ENCODE results near the gene TRABD2B.

DNA sequence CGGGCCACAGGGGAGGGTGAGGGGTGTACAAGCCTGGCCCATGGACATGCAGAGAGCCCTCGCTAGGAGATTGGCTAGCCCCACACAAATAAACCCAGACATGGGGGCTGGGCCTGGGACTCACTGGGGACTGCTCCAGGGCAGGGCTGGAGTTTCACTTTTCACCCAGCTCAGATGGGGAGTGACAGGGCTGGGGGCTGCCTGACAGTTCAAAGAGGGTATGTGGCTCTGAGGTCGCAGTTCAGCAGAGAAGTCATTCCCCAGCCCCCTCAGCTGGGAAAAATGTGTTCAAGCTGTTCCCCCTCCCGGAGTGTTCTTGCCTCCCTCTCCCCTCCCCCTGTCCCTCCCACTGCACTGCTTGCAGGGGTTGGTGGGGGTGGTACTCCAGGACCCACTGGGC, 277.1 kb downstream of the TRABD2B start:
- no peak for TF ChIP-seq TAF1 (IDR thresholded peaks at IDR 0.05; ENCODE audit: borderline replicate concordance, insufficient read depth, low read length)
- no peak for TF ChIP-seq POLR2AphosphoS5 (IDR thresholded peaks at IDR 0.05; ENCODE audit: low read depth, low read length)
- TF ChIP-seq, protein P1, sequence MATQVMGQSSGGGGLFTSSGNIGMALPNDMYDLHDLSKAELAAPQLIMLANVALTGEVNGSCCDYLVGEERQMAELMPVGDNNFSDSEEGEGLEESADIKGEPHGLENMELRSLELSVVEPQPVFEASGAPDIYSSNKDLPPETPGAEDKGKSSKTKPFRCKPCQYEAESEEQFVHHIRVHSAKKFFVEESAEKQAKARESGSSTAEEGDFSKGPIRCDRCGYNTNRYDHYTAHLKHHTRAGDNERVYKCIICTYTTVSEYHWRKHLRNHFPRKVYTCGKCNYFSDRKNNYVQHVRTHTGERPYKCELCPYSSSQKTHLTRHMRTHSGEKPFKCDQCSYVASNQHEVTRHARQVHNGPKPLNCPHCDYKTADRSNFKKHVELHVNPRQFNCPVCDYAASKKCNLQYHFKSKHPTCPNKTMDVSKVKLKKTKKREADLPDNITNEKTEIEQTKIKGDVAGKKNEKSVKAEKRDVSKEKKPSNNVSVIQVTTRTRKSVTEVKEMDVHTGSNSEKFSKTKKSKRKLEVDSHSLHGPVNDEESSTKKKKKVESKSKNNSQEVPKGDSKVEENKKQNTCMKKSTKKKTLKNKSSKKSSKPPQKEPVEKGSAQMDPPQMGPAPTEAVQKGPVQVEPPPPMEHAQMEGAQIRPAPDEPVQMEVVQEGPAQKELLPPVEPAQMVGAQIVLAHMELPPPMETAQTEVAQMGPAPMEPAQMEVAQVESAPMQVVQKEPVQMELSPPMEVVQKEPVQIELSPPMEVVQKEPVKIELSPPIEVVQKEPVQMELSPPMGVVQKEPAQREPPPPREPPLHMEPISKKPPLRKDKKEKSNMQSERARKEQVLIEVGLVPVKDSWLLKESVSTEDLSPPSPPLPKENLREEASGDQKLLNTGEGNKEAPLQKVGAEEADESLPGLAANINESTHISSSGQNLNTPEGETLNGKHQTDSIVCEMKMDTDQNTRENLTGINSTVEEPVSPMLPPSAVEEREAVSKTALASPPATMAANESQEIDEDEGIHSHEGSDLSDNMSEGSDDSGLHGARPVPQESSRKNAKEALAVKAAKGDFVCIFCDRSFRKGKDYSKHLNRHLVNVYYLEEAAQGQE (IDR thresholded peaks at IDR 0.05; ENCODE audit: insufficient read depth in 1 of 2, low read depth in 2 of 2, low read length in 2 of 2), result no peak
- TF ChIP-seq SIN3A (IDR thresholded peaks at IDR 0.05; ENCODE audit: borderline replicate concordance, insufficient read depth, low read length), result no peak
- no peak for TF ChIP-seq FOXP2 (optimal IDR thresholded peaks at IDR 0.05; ENCODE audit: borderline replicate concordance, extremely low read depth, extremely low read length, insufficient read depth)

Data from PFSK-1 (cell line).